Measurements from ENCODE around the gene VPS33A.

Gene VPS33A

GRCh38 chr12:122304924-122305323 is 38.6 kb upstream of the VPS33A start:
- Histone ChIP-seq H3K4me1 (ENCODE audit: low read length) (no peaks in the 10 kb centered on the region), H3K79me2 (ENCODE audit: low read length) (no peaks in the 10 kb centered on the region), H3K4me3 (ENCODE audit: low read length) (no peak overlapping the region), H3K36me3 (replicated peaks; ENCODE audit: insufficient read depth, low read length) (no peaks in the 10 kb centered on the region), H3F3A (ENCODE audit: insufficient read depth, low read length) (no peaks in the 10 kb centered on the region), H3K9me3 (replicated peaks; ENCODE audit: insufficient read depth, low read length) (no peaks in the 10 kb centered on the region), H3K4me2 (ENCODE audit: low read depth, low read length) (no peak overlapping the region), H3K27ac (ENCODE audit: low read length) (no peak overlapping the region), H3K9me2 (replicated peaks; ENCODE audit: insufficient read depth, low read length) (no peaks in the 10 kb centered on the region), H2AFZ (ENCODE audit: low read length) (no peak overlapping the region), H4K20me1 (ENCODE audit: insufficient read depth, low read length) (no peaks in the 10 kb centered on the region), H3K9ac (ENCODE audit: low read length) (no peak overlapping the region), H3K27me3 (replicated peaks; ENCODE audit: insufficient read depth, low read length) (no peaks in the 10 kb centered on the region)
- TF ChIP-seq CTCF (IDR thresholded peaks at IDR 0.05; ENCODE audit: low read length), result no peak
- TF ChIP-seq EZH2phosphoT487 (IDR thresholded peaks at IDR 0.05; ENCODE audit: low read length), result no peak
- TF ChIP-seq EZH2 (optimal IDR thresholded peaks at IDR 0.05; ENCODE audit: low read depth, low read length), result no peak
- DNase-seq, result no peak

GRCh38 chr12:122303068-122303467 is 36.8 kb upstream of the VPS33A start:
- no peaks in the 10 kb centered on the region for H3K27me3 ChIP-seq (replicated peaks; ENCODE audit: insufficient read depth, low read length)
- no peak overlapping the region for H3K27ac ChIP-seq (ENCODE audit: low read length)
- no peaks in the 10 kb centered on the region for H3K9me3 ChIP-seq (replicated peaks; ENCODE audit: insufficient read depth, low read length)
- no peaks in the 10 kb centered on the region for H3K79me2 ChIP-seq (ENCODE audit: low read length)
- H3K9ac ChIP-seq (ENCODE audit: low read length), result no peak overlapping the region
- DNase-seq, result no peak
- H3K36me3 ChIP-seq (replicated peaks; ENCODE audit: insufficient read depth, low read length), result no peaks in the 10 kb centered on the region
- no peaks in the 10 kb centered on the region for H3K9me2 ChIP-seq (replicated peaks; ENCODE audit: insufficient read depth, low read length)
- H3K4me1 ChIP-seq (ENCODE audit: low read length), result no peaks in the 10 kb centered on the region
- no peak overlapping the region for H3K4me3 ChIP-seq (ENCODE audit: low read length)
- TF ChIP-seq CTCF (IDR thresholded peaks at IDR 0.05; ENCODE audit: low read length), result no peak
- no peaks in the 10 kb centered on the region for H4K20me1 ChIP-seq (ENCODE audit: insufficient read depth, low read length)
- H2AFZ ChIP-seq (ENCODE audit: low read length), result no peak overlapping the region
- H3F3A ChIP-seq (ENCODE audit: insufficient read depth, low read length), result no peaks in the 10 kb centered on the region
- no peak overlapping the region for H3K4me2 ChIP-seq (ENCODE audit: low read depth, low read length)

- Histone ChIP-seq H3F3A (ENCODE audit: insufficient read depth, low read length) (no peaks in the 10 kb centered on the region), H3K4me3 (ENCODE audit: low read length) (no peak overlapping the region), H3K4me2 (ENCODE audit: low read depth, low read length) (no peak overlapping the region), H3K27me3 (replicated peaks; ENCODE audit: insufficient read depth, low read length) (no peaks in the 10 kb centered on the region), H3K36me3 (replicated peaks; ENCODE audit: insufficient read depth, low read length) (no peaks in the 10 kb centered on the region), H3K4me1 (ENCODE audit: low read length) (no peaks in the 10 kb centered on the region), H3K9me3 (replicated peaks; ENCODE audit: insufficient read depth, low read length) (no peaks in the 10 kb centered on the region), H3K79me2 (ENCODE audit: low read length) (no peaks in the 10 kb centered on the region), H3K9ac (ENCODE audit: low read length) (no peak overlapping the region), H2AFZ (ENCODE audit: low read length) (no peak overlapping the region), H3K27ac (ENCODE audit: low read length) (no peak overlapping the region), H4K20me1 (ENCODE audit: insufficient read depth, low read length) (no peaks in the 10 kb centered on the region), H3K9me2 (replicated peaks; ENCODE audit: insufficient read depth, low read length) (no peaks in the 10 kb centered on the region)
- TF ChIP-seq CTCF (IDR thresholded peaks at IDR 0.05; ENCODE audit: low read length) (no peak), EZH2phosphoT487 (IDR thresholded peaks at IDR 0.05; ENCODE audit: low read length) (no peak), EZH2 (optimal IDR thresholded peaks at IDR 0.05; ENCODE audit: low read depth, low read length) (no peak)
- DNase-seq, result no peak
These were observed 31.9 kb upstream of the VPS33A start for GRCh38 chr12:122298071-122298748.
